ENCODE measurements around the gene CACNA1C.

Gene CACNA1C

GRCh38 chr12:2544230-2544629, 491.4 kb downstream of the CACNA1C start:
- no peak for DNase-seq (ENCODE audit: low read depth, low spot score)

- DNase-seq (ENCODE audit: low read depth, low spot score) = no peak
These were observed 494.7 kb downstream of the CACNA1C start for GRCh38 chr12:2547273-2548044.

GRCh38 chr12:2548081-2548480, 495.3 kb downstream of the CACNA1C start:
- no peak for DNase-seq (ENCODE audit: low read depth, low spot score)

- no peak for DNase-seq (ENCODE audit: low read depth, low spot score)
These were observed 498.0 kb downstream of the CACNA1C start for GRCh38 chr12:2550561-2551411.

- no peak for DNase-seq (ENCODE audit: low read depth, low spot score)
These were observed 498.7 kb downstream of the CACNA1C start for GRCh38 chr12:2551412-2551900.

GRCh38 chr12:2552000-2552756, 499.4 kb downstream of the CACNA1C start:
- no peak for DNase-seq (ENCODE audit: low read depth, low spot score)

- DNase-seq (ENCODE audit: low read depth, low spot score) = no peak
These were observed 500.8 kb downstream of the CACNA1C start for GRCh38 chr12:2553388-2554126.

GRCh38 chr12:2555487-2556082, 502.8 kb downstream of the CACNA1C start:
- DNase-seq (ENCODE audit: low read depth, low spot score) = no peak

- no peak for DNase-seq (ENCODE audit: low read depth, low spot score)
These were observed 504.8 kb downstream of the CACNA1C start for GRCh38 chr12:2557597-2557996.

GRCh38 chr12:2559931-2560330, 507.1 kb downstream of the CACNA1C start:
- DNase-seq (ENCODE audit: low read depth, low spot score) = no peak

GRCh38 chr12:2560356-2560755, 507.6 kb downstream of the CACNA1C start:
- DNase-seq (ENCODE audit: low read depth, low spot score) = no peak

GRCh38 chr12:2561367-2561766, 508.6 kb downstream of the CACNA1C start:
- DNase-seq (ENCODE audit: low read depth, low spot score) = no peak

GRCh38 chr12:2562400-2562799, 509.6 kb downstream of the CACNA1C start:
- no peak for DNase-seq (ENCODE audit: low read depth, low spot score)

- DNase-seq (ENCODE audit: low read depth, low spot score) = no peak
These were observed 510.9 kb downstream of the CACNA1C start for GRCh38 chr12:2563709-2564108.

GRCh38 chr12:2566161-2566560, 513.4 kb downstream of the CACNA1C start:
- DNase-seq (ENCODE audit: low read depth, low spot score) = no peak

GRCh38 chr12:2567711-2568110, 514.9 kb downstream of the CACNA1C start:
- DNase-seq (ENCODE audit: low read depth, low spot score) = no peak

GRCh38 chr12:2570562-2570961, 517.8 kb downstream of the CACNA1C start:
- DNase-seq (ENCODE audit: low read depth, low spot score) = no peak

- no peak for DNase-seq (ENCODE audit: low read depth, low spot score)
These were observed 521.7 kb downstream of the CACNA1C start for GRCh38 chr12:2574355-2574935.

- no peak for DNase-seq (ENCODE audit: low read depth, low spot score)
These were observed 522.5 kb downstream of the CACNA1C start for GRCh38 chr12:2575245-2575644.

GRCh38 chr12:2578211-2578610, 525.4 kb downstream of the CACNA1C start:
- DNase-seq (ENCODE audit: low read depth, low spot score) = no peak

Data from smooth muscle cell of the brain vasculature (primary cell).